Neural cell (in vitro differentiated cells): Measurements from ENCODE around the gene DBNDD2.

Source experiments
- POLR2AphosphoS5 ChIP-seq: IDR thresholded peaks from 2 replicates; pipeline ENCODE4 v1.6.1; 2012
- TF ChIP-seq, protein P1 (sequence below): fragments of 450-650 bp; IDR thresholded peaks from 2 replicates; pipeline ENCODE4 v1.5.1; 2014; ENCODE audit warnings: antibody characterized with exemption, mild to moderate bottlenecking, moderate library complexity; ENCODE audit not compliant: poor library complexity, severe bottlenecking

- TF ChIP-seq, protein P1, sequence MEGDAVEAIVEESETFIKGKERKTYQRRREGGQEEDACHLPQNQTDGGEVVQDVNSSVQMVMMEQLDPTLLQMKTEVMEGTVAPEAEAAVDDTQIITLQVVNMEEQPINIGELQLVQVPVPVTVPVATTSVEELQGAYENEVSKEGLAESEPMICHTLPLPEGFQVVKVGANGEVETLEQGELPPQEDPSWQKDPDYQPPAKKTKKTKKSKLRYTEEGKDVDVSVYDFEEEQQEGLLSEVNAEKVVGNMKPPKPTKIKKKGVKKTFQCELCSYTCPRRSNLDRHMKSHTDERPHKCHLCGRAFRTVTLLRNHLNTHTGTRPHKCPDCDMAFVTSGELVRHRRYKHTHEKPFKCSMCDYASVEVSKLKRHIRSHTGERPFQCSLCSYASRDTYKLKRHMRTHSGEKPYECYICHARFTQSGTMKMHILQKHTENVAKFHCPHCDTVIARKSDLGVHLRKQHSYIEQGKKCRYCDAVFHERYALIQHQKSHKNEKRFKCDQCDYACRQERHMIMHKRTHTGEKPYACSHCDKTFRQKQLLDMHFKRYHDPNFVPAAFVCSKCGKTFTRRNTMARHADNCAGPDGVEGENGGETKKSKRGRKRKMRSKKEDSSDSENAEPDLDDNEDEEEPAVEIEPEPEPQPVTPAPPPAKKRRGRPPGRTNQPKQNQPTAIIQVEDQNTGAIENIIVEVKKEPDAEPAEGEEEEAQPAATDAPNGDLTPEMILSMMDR, result no peak
- TF ChIP-seq POLR2AphosphoS5, result no peak
These were observed at the start of gene DBNDD2 for GRCh38 chr20:45407783-45408645.
